Measurements from ENCODE around the gene MYBPH. TPM values are rescaled to one million over a fixed set of nuclear protein-coding genes. Genes with fewer than 3 reads are reported as not detected.
A peak's percentile ranks its signal among the peaks of the same experiment; 100 is the strongest.

MYBPH gene
- total RNA-seq, 1 donor from 2014 or later = 2.1 TPM

GRCh38 chr1:203129501-203130231 lies 46.0 kb downstream of the MYBPH start:
- DNase-seq = no peak

- DNase-seq = no peak
Observed at GRCh38 chr1:203128716-203129500, 46.7 kb downstream of the MYBPH start.

GRCh38 chr1:203128431-203128715 lies 47.3 kb downstream of the MYBPH start:
- no peak for DNase-seq

GRCh38 chr1:203127666-203128430 lies 47.8 kb downstream of the MYBPH start, which contains the start of gene ADORA1:
TSS of gene ADORA1 (plus strand) at chr1:203127726. CDS start at chr1:203128842, 1,116 bp downstream.
- DNase-seq = no peak

- DNase-seq = no peak
Observed at GRCh38 chr1:203126866-203127665, 48.6 kb downstream of the MYBPH start.

- DNase-seq = peak; percentile 26
Observed at GRCh38 chr1:203126151-203126865, 49.3 kb downstream of the MYBPH start.

GRCh38 chr1:203124546-203125317 lies 50.9 kb downstream of the MYBPH start:
- no peak for DNase-seq

GRCh38 chr1:203124011-203124410 lies 51.6 kb downstream of the MYBPH start:
- no peak for DNase-seq

GRCh38 chr1:203122159-203122558 lies 53.5 kb downstream of the MYBPH start:
- no peak for DNase-seq

GRCh38 chr1:203121186-203122015 lies 54.2 kb downstream of the MYBPH start:
- DNase-seq = no peak

- DNase-seq = no peak
Observed at GRCh38 chr1:203120325-203121153, 55.1 kb downstream of the MYBPH start.

Other genes with a start within 250 kb of the MYBPH start
- gene KLHL12, start 248.6 kb downstream of the MYBPH start, total RNA-seq = 21.3 TPM
- gene ADIPOR1, start 217.5 kb downstream of the MYBPH start, total RNA-seq = 95.8 TPM
- gene CYB5R1, start 208.6 kb downstream of the MYBPH start, total RNA-seq = 48.3 TPM
- 44.7 TPM for gene TMEM183A, start 168.5 kb downstream of the MYBPH start, total RNA-seq
- 4.2 TPM for gene PPFIA4, start 149.3 kb downstream of the MYBPH start, total RNA-seq
- gene MYOG, start 89.8 kb downstream of the MYBPH start, total RNA-seq = 11.0 TPM
- 1.1 TPM for gene ADORA1, start 48.1 kb downstream of the MYBPH start, total RNA-seq
- 42.2 TPM for gene CHI3L1, start 10.9 kb upstream of the MYBPH start, total RNA-seq
- 2.6 TPM for gene CHIT1, start 53.8 kb upstream of the MYBPH start, total RNA-seq
- 68.8 TPM for gene BTG2, start 129.7 kb upstream of the MYBPH start, total RNA-seq
- gene FMOD, start 175.3 kb upstream of the MYBPH start, total RNA-seq = 31.9 TPM